Nasal cavity respiratory epithelium epithelial cell of viscerocranial mucosa (primary cell): ENCODE data around the gene SPACA4. TPM values are rescaled to one million over a fixed set of nuclear protein-coding genes. Genes with fewer than 3 reads are reported as not detected.

Experiments
- total RNA-seq: library from RNA; depleted of rRNA; stranded (reverse); fragments of >200 nt; gene quantifications from 2 replicates; pipeline ENCODE4 v1.2.3, GENCODE V29; 2014

SPACA4 gene, protein sequence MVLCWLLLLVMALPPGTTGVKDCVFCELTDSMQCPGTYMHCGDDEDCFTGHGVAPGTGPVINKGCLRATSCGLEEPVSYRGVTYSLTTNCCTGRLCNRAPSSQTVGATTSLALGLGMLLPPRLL
- total RNA-seq = 0.21 TPM in 1 of 2 replicates, not detected in the other

DNA sequence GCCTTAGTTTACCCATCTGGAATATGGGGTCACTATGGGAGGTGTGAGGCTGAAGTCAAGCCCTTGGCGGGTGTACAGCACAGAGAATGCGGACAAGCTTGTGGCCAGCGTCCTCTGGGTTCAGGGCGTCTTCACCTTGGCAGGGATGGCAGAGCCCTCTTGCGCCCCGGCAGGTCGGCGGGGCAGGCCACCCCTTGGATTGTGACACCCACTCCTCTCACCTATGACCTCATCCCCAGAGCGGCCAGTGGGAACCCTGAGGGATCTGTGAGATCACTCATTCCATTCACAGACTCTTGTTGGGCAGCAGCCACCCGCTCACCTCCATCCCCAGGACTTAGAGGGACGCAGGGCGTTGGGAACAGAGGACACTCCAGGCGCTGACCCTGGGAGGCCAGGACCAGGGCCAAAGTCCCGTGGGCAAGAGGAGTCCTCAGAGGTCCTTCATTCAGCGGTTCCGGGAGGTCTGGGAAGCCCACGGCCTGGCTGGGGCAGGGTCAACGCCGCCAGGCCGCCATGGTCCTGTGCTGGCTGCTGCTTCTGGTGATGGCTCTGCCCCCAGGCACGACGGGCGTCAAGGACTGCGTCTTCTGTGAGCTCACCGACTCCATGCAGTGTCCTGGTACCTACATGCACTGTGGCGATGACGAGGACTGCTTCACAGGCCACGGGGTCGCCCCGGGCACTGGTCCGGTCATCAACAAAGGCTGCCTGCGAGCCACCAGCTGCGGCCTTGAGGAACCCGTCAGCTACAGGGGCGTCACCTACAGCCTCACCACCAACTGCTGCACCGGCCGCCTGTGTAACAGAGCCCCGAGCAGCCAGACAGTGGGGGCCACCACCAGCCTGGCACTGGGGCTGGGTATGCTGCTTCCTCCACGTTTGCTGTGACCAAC lies at the start of gene SPACA4:
SPACA4 (plus strand) TSS at position 280 of the 896 bp plus-strand sequence; CDS start at position 517, 237 bp downstream.

DNA sequence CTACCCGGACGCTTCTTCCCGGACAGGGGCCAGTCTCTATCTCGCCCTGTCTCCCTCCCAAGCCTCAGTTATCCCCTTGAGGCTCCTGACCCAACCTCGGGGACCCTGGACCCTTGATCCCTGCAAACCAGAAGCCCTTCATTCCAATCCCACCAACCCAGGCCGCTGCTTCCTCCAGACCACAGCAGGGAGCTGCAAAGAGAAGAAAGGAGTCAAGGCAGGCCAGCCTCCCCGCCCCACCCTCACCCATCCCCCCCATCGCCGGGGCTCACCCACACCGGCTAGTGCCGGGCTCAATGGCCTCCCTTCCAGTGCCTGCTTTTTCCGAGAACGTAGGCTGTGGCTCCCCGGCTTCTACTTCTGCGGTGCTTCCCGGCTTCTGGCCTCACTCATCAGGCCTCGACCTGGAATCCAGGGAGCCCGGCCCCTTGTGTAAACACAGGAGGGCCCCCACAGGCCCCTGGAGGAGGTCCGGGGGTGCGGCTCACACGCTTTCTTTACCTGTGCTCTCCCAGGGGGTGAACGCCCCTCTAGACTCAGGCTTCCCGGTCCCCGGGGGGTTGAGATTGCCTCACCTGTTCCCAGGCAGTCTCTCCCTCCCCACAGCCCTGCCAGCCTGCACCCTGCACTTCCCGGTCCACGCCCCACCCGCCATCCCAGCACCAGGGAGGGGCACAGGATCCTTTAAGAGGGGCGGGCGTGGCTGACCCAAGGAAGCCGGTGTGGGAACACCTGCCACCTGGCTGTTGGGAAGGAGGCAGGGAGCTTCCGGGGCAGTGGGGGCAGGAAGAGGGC lies 8.1 kb downstream of the SPACA4 start, which contains the start of gene FAM83E:
FAM83E (minus strand) TSS at position 641 of the 795 bp plus-strand sequence. CDS start 1,704 bp downstream, outside the sequence.

DNA sequence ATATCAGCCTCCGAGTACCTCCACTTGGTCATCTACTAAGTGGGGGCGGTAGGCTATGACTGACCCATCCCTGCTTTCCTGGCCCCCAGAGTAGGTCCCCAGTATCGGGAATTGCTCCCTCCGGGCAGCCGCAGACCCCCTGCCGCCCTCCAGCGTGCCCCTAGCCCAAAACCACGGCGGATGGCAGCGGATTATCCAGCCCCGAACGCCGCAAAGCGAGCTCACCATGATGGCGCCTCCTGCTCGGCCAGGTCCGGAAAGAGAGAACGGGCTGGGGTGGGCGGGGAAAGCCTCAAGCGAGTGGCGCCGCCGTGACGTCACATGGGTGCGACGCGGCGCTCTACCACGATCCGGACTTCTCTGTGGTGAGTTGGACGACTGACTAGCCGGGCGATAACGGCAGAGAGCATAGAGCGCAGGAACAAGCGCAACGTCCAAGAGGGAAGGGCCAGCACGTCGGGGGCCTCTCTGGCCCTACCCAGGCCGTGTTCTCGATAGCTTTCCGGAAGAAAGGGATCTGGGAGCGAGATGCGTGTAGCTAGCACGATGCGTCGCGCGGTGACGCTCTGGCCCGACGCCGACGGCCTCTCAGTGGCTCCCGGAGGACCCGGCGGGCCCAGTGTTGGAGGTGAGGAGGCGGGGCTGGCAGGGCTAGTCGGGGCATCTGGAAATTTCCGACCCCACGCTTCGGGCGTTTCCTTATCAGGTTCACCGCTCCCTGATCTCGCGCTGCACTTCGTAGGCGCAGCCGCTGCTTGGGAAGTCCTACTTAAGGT lies 12.6 kb downstream of the SPACA4 start, which contains the start of the genes RPL18 and SPHK2:
RPL18 (minus strand) TSS at position 263 of the 776 bp plus-strand sequence; CDS start at position 228, 35 bp downstream.
SPHK2 (plus strand) TSS at position 591 of the 776 bp plus-strand sequence. CDS start 1,009 bp downstream, outside the sequence.

DNA sequence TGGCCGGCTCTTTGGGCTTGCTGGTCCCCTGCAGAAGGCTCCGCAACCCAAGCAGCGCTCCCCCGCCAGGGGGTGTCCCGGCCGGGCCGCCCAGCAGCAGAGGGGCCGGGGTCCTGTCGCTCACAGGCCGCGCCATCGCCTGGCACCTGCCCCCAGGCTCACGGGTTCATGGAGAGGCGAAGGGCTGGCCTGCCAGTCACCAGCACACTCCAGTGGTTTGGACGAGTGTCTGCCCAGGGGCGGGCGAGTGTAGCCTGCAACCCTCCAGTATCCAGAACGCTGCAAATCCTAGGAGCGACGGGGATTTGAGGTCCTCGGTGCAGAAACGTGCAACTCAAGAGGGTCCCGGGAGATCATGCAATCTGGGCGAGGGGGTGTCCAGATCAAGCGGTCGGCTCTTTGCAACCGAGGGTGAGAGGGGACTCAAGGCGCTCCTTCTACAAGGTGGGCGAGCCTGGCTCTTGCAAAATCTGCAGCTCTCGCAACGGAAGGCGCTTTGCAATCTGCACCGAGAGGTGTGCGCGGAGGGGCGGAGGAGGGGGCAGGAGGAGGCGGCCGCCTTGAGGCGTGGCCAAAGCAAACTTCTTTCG lies 30.4 kb downstream of the SPACA4 start, which contains the start of gene DBP:
DBP (minus strand) TSS at position 521 of the 590 bp plus-strand sequence; CDS start at position 136, 385 bp downstream.

DNA sequence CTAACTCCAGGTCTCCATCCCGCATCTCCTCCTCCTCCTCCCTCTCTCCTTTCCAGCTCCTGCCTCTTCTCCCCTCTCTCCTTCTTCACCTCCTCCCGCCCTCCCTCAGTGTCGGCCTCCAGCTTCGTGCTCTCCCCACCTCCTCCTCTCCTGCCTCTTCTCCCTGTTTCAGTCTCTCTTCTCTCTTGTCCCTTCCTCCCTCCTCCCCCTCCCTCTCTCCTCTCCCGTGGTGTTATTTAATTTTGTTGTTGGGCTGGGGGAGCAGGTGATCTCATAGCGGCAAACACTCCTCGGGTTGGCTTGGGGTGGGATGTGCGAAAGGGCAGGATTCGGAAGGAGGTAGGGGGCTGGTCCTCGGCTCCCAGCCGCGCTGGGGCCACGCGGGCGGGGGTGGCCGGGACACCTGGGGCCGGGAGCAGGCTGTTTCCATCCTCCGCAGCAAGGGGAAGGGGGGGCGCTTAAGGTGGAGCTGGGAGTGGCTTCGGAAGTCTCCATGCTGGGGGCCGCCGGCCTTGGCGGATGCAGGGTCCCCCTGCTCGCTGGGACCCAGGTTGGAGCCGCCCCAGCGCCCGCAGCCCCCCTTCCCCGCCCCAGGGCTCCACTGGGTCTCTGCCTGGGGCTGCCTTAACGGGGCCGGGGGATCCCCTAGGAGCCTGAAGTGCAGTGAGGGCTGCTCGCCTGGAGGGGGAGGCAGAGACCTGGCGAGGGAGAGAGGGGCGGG lies 39.6 kb downstream of the SPACA4 start, which contains the start of gene CA11:
CA11 (minus strand) TSS at position 187 of the 721 bp plus-strand sequence. CDS start 555 bp downstream, outside the sequence.

Other genes with a start within 250 kb of the SPACA4 start
- 1.2 and 1.4 TPM in 2 replicates for gene TMEM143, start 242.8 kb upstream of the SPACA4 start, total RNA-seq
- not detected in 2 replicates for gene SYNGR4, start 242.4 kb upstream of the SPACA4 start, total RNA-seq
- gene KDELR1, start 215.2 kb upstream of the SPACA4 start, total RNA-seq = 43.1 and 67.5 TPM in 2 replicates
- gene GRIN2D, start 213.1 kb upstream of the SPACA4 start, total RNA-seq = under 0.01 and 0.07 TPM in 2 replicates
- gene GRWD1, start 160.8 kb upstream of the SPACA4 start, total RNA-seq = 28.7 and 53.7 TPM in 2 replicates
- gene KCNJ14, start 151.2 kb upstream of the SPACA4 start, total RNA-seq = 1.4 and 4.5 TPM in 2 replicates
- gene CYTH2, start 137.4 kb upstream of the SPACA4 start, total RNA-seq = 25.6 and 35.5 TPM in 2 replicates
- gene LMTK3, start 94.9 kb upstream of the SPACA4 start, total RNA-seq = 1.0 and 3.6 TPM in 2 replicates
- 7.8 and 9.9 TPM in 2 replicates for gene SULT2B1, start 54.6 kb upstream of the SPACA4 start, total RNA-seq
- gene FAM83E, start 8.3 kb downstream of the SPACA4 start, total RNA-seq = 17.0 and 25.6 TPM in 2 replicates
- gene RPL18, start 12.4 kb downstream of the SPACA4 start, total RNA-seq = 1,268 and 2,578 TPM in 2 replicates
- 4.3 and 5.5 TPM in 2 replicates for gene SPHK2, start 12.8 kb downstream of the SPACA4 start, total RNA-seq
- gene DBP, start 30.6 kb downstream of the SPACA4 start, total RNA-seq = 5.5 and 12.2 TPM in 2 replicates
- 2.4 and 4.8 TPM in 2 replicates for gene CA11, start 39.4 kb downstream of the SPACA4 start, total RNA-seq
- 0.14 TPM in 1 of 2 replicates, not detected in the other for gene NTN5, start 66.3 kb downstream of the SPACA4 start, total RNA-seq
- gene FUT2, start 89.2 kb downstream of the SPACA4 start, total RNA-seq = 5.1 and 46.3 TPM in 2 replicates
- gene MAMSTR, start 113.0 kb downstream of the SPACA4 start, total RNA-seq = 0.34 and 0.57 TPM in 2 replicates
- gene RASIP1, start 133.9 kb downstream of the SPACA4 start, total RNA-seq = 0.71 and 1.4 TPM in 2 replicates
- gene IZUMO1, start 140.2 kb downstream of the SPACA4 start, total RNA-seq = 0.36 and 0.68 TPM in 2 replicates
- 16.3 and 30.4 TPM in 2 replicates for gene FUT1, start 145.9 kb downstream of the SPACA4 start, total RNA-seq
- gene FGF21, start 148.8 kb downstream of the SPACA4 start, total RNA-seq = 0.21 and 0.34 TPM in 2 replicates
- 21.9 and 27.1 TPM in 2 replicates for gene BCAT2, start 204.3 kb downstream of the SPACA4 start, total RNA-seq
- 2.9 and 5.1 TPM in 2 replicates for gene HSD17B14, start 229.7 kb downstream of the SPACA4 start, total RNA-seq